Breast epithelium (tissue), 4 donors: ENCODE measurements around the gene DEFB121. TPM values are rescaled to one million over a fixed set of nuclear protein-coding genes. Genes with fewer than 3 reads are reported as not detected.

ENCODE experiments used
- DNase-seq, 2 donors: peaks; one replicate each; pipeline ENCODE4 v3.0.0-alpha.2; 2019; ENCODE audit warnings: low spot score in 2 of 2
- H3K27ac ChIP-seq, 2 donors: fragments of 200-600 bp; sonication (generic) in 1 of 2; one replicate each; pipeline ENCODE4 v1.5.1; 2016 to 2019; ENCODE audit warnings: mild to moderate bottlenecking in 1 of 2
- H3K27me3 ChIP-seq, 2 donors: fragments of 200-600 bp; sonication (generic) in 1 of 2; one replicate each; pipeline versions ENCODE4 v1.5.1 to v1.6.0; 2017 to 2019; ENCODE audit warnings: control low read depth in 1 of 2, mild to moderate bottlenecking in 1 of 2
- H3K36me3 ChIP-seq: fragments of 200-600 bp; one replicate; pipeline ENCODE4 v1.5.1; 2019
- H3K4me1 ChIP-seq, 2 donors: fragments of 200-600 bp; sonication (generic); one replicate each; pipeline ENCODE4 v1.5.1; 2016 to 2019; ENCODE audit warnings: control low read depth in 1 of 2
- H3K4me3 ChIP-seq, 3 donors: fragments of 200-600 bp; sonication (generic); 1 replicate in 2 of 3; 2 replicates in 1 of 3; pipeline ENCODE4 v1.5.1; 2016 to 2019; ENCODE audit warnings: mild to moderate bottlenecking in 3 of 3, moderate library complexity in 2 of 3
- H3K9me3 ChIP-seq, 2 donors: fragments of 200-600 bp; sonication (generic) in 1 of 2; one replicate each; pipeline ENCODE4 v1.5.1; 2016 to 2019; ENCODE audit warnings: control low read depth in 1 of 2
- CTCF ChIP-seq, 3 donors: fragments of 450-650 bp; IDR thresholded peaks; one replicate each; pipeline ENCODE4 v1.5.1; 2016 to 2017; ENCODE audit warnings: antibody characterized with exemption in 3 of 3, mild to moderate bottlenecking in 3 of 3, moderate library complexity in 3 of 3
- POLR2A ChIP-seq: fragments of 450-650 bp; IDR thresholded peaks from one replicate; pipeline ENCODE4 v1.6.1; 2016; ENCODE audit warnings: antibody characterized with exemption, mild to moderate bottlenecking, moderate library complexity
- POLR2AphosphoS5 ChIP-seq, 3 donors: sonication (generic); formaldehyde crosslinking; IDR thresholded peaks; one replicate each; pipeline ENCODE4 v1.6.1; 2017; ENCODE audit warnings: antibody characterized with exemption in 3 of 3
- intact Hi-C: fragments of 100-400 bp; cut with DNase I; formaldehyde crosslinking; loops from one replicate; pipeline ENCODE4 v1.15.1; 2023; ENCODE audit warnings: low total_unique reads
- total RNA-seq, 3 donors: library from RNA; depleted of rRNA; stranded (reverse); fragments of >200 nt; gene quantifications; one replicate each; pipeline ENCODE4 v1.1.0, GENCODE V29; 2016

Gene DEFB121
- total RNA-seq, 3 donors from 2014 or later, result not detected

GRCh38 chr20:31355981-31356380, 50.0 kb downstream of the DEFB121 start:
- H3K27me3 ChIP-seq, result no peaks in the 10 kb centered on the region
- H3K4me3 ChIP-seq, result no peak overlapping the region
- TF ChIP-seq CTCF (IDR thresholded peaks at IDR 0.05) (no peak), POLR2AphosphoS5 (IDR thresholded peaks at IDR 0.05) (no peak), POLR2A (no peak)
- no peaks in the 10 kb centered on the region for H3K4me1 ChIP-seq
- H3K36me3 ChIP-seq, result no peaks in the 10 kb centered on the region
- no peak for DNase-seq
- intact Hi-C loops, result no loop called here
- no peak overlapping the region for H3K27ac ChIP-seq
- peaks cover 0 to 9% of the 10 kb centered on the region in 2 donors for H3K9me3 ChIP-seq

Other genes starting within 250 kb of the DEFB121 start
- not detected for gene DEFB115, start 148.6 kb downstream of the DEFB121 start, total RNA-seq
- not detected for gene DEFB116, start 97.6 kb downstream of the DEFB121 start, total RNA-seq
- gene DEFB118, start 37.6 kb downstream of the DEFB121 start, total RNA-seq, result not detected
- gene DEFB119, start 15.6 kb downstream of the DEFB121 start, total RNA-seq, result not detected
- not detected for gene DEFB123, start 34.4 kb upstream of the DEFB121 start, total RNA-seq
- not detected for gene DEFB124, start 68.9 kb upstream of the DEFB121 start, total RNA-seq
- 1 to 10 TPM; 3.2 to 3.9 (median 3.4) TPM for gene REM1, start 69.1 kb upstream of the DEFB121 start, total RNA-seq
- gene HM13, start 108.2 kb upstream of the DEFB121 start, total RNA-seq, result 10 to 100 TPM; 44.2 to 73.7 (median 53.1) TPM
- gene ID1, start 199.1 kb upstream of the DEFB121 start, total RNA-seq, result 100 to 1,000 TPM; 156 to 407 (median 270) TPM
- gene COX4I2, start 231.7 kb upstream of the DEFB121 start, total RNA-seq, result 1 to 10 TPM in 1 of 3 donors, not detected in 2; 5.3 TPM